GM23338 (cell line): ENCODE results near the gene DLG3.

Experiments used
- CREB1 ChIP-seq: fragments of 250-450 bp; sonication (Bioruptor Pico); IDR thresholded peaks from 2 replicates; pipeline ENCODE4 v1.5.0; 2020; ENCODE audit warnings: low read depth, mild to moderate bottlenecking, moderate library complexity
- ETS1 ChIP-seq: IDR thresholded peaks from 2 replicates; pipeline ENCODE4 v1.6.1; 2016; ENCODE audit warnings: antibody characterized with exemption
- EZH2 ChIP-seq: fragments of 200-600 bp; sonication (generic); IDR thresholded peaks from one replicate; pipeline ENCODE4 v1.8.0; 2017; ENCODE audit warnings: antibody characterized with exemption, mild to moderate bottlenecking, low read depth; ENCODE audit not compliant: unreplicated experiment
- EZH2phosphoT487 ChIP-seq: fragments of 200-600 bp; sonication (generic); IDR thresholded peaks from one replicate; pipeline ENCODE4 v1.8.1; 2018; ENCODE audit warnings: antibody characterized with exemption; ENCODE audit not compliant: unreplicated experiment
- JUNB ChIP-seq: IDR thresholded peaks from one replicate; pipeline ENCODE4 v1.6.1; 2016; ENCODE audit warnings: antibody characterized with exemption; ENCODE audit not compliant: unreplicated experiment
- NANOG ChIP-seq: IDR thresholded peaks from 2 replicates; pipeline ENCODE4 v1.6.1; 2016; ENCODE audit warnings: antibody characterized with exemption, borderline replicate concordance
- REST ChIP-seq: IDR thresholded peaks from one replicate; pipeline ENCODE4 v1.6.1; 2018; ENCODE audit warnings: antibody characterized with exemption; ENCODE audit not compliant: unreplicated experiment
- TF ChIP-seq, protein P1 (sequence below), 2 experiments: fragments of 200-600 bp in 1 of 2; sonication (generic) in 1 of 2; conservative IDR thresholded peaks; 2 replicates each; pipeline versions ENCODE4 v1.5.1 to v1.6.1; 2016 to 2017; ENCODE audit warnings: antibody characterized with exemption in 2 of 2, low read depth in 2 of 2, mild to moderate bottlenecking in 2 of 2, moderate library complexity in 1 of 2

DNA sequence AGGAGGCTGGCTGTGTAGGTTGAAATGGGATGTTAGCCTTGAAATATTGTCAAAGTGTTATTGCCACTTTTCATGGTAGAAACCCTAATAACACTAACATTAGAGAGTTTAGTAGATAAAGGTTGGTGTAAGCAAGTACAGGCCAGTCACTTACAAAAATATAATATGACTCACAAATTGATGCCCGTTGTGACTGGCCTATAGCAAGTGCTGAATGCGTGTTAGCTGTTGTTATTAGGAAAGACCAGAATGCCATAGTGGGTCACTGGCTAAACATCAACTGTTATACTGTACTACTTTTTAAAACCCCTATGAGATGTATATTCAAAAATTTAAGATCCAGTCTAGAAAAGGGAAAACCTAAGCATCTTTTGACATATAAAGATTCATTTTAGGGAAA lies 41.9 kb upstream of the DLG3 start:
- TF ChIP-seq EZH2 = no peak
- TF ChIP-seq NANOG = no peak
- TF ChIP-seq, protein P1, sequence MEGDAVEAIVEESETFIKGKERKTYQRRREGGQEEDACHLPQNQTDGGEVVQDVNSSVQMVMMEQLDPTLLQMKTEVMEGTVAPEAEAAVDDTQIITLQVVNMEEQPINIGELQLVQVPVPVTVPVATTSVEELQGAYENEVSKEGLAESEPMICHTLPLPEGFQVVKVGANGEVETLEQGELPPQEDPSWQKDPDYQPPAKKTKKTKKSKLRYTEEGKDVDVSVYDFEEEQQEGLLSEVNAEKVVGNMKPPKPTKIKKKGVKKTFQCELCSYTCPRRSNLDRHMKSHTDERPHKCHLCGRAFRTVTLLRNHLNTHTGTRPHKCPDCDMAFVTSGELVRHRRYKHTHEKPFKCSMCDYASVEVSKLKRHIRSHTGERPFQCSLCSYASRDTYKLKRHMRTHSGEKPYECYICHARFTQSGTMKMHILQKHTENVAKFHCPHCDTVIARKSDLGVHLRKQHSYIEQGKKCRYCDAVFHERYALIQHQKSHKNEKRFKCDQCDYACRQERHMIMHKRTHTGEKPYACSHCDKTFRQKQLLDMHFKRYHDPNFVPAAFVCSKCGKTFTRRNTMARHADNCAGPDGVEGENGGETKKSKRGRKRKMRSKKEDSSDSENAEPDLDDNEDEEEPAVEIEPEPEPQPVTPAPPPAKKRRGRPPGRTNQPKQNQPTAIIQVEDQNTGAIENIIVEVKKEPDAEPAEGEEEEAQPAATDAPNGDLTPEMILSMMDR (conservative IDR thresholded peaks at IDR 0.05; ENCODE audit: low read depth in 2 of 2) = no peak
- no peak for TF ChIP-seq REST
- TF ChIP-seq ETS1 = no peak
- no peak for TF ChIP-seq JUNB
- TF ChIP-seq CREB1 = no peak
- no peak for TF ChIP-seq EZH2phosphoT487
